ENCODE measurements around the gene C1orf21. TPM values are rescaled to one million over a fixed set of nuclear protein-coding genes. Genes with fewer than 3 reads are reported as not detected.

The C1orf21 gene
- total RNA-seq, 4 donors from 2014 or later, result 13.1 to 30.6 (median 22.1) TPM

GRCh38 chr1:184514447-184514846, 127.6 kb downstream of the C1orf21 start:
- Histone ChIP-seq H3K4me3 (replicated peaks in 1 of 3) (no peak overlapping the region), H3K36me3 (no peaks in the 10 kb centered on the region), H3K9me3 (no peaks in the 10 kb centered on the region), H3K4me1 (no peaks in the 10 kb centered on the region), H3K27ac (no peak overlapping the region), H3K27me3 (no peaks in the 10 kb centered on the region)
- 91 to 97% methylated on average over 2 of the region's 2 CpGs for WGBS, 2 donors
- no peak for TF ChIP-seq CTCF (IDR thresholded peaks at IDR 0.05)
- no peak for TF ChIP-seq POLR2A (IDR thresholded peaks at IDR 0.05)
- no peak for DNase-seq
- intact Hi-C loops (cut with DNase I), result no loop called here

- no peak for DNase-seq
- no peak overlapping the region for H3K4me3 ChIP-seq (replicated peaks in 1 of 3)
- H3K27me3 ChIP-seq, result no peaks in the 10 kb centered on the region
- no peak overlapping the region for H3K27ac ChIP-seq
- no peaks in the 10 kb centered on the region for H3K36me3 ChIP-seq
- no peaks in the 10 kb centered on the region for H3K9me3 ChIP-seq
- intact Hi-C loops (cut with DNase I), result no loop called here
- TF ChIP-seq CTCF (IDR thresholded peaks at IDR 0.05) (no peak), POLR2A (IDR thresholded peaks at IDR 0.05) (no peak)
- no peaks in the 10 kb centered on the region for H3K4me1 ChIP-seq
These were observed 130.3 kb downstream of the C1orf21 start for GRCh38 chr1:184517130-184517529.

- no peak for TF ChIP-seq CTCF (IDR thresholded peaks at IDR 0.05)
- no peak for TF ChIP-seq POLR2A (IDR thresholded peaks at IDR 0.05)
- intact Hi-C loops (cut with DNase I), result no loop called here
- H3K4me1 ChIP-seq, result no peaks in the 10 kb centered on the region
- H3K27me3 ChIP-seq, result no peaks in the 10 kb centered on the region
- H3K4me3 ChIP-seq (replicated peaks in 1 of 3), result no peak overlapping the region
- H3K36me3 ChIP-seq, result no peaks in the 10 kb centered on the region
- DNase-seq, result no peak
- no peak overlapping the region for H3K27ac ChIP-seq
- H3K9me3 ChIP-seq, result no peaks in the 10 kb centered on the region
- WGBS, 2 donors, result 82 to 83% methylated on average over 4 of the region's 4 CpGs
These were observed 132.0 kb downstream of the C1orf21 start for GRCh38 chr1:184518736-184519357.

GRCh38 chr1:184520336-184520735, 133.5 kb downstream of the C1orf21 start:
- TF ChIP-seq POLR2A (IDR thresholded peaks at IDR 0.05), result no peak
- no peak for TF ChIP-seq CTCF (IDR thresholded peaks at IDR 0.05)
- no peaks in the 10 kb centered on the region for H3K4me1 ChIP-seq
- intact Hi-C loops (cut with DNase I), result no loop called here
- H3K36me3 ChIP-seq, result no peaks in the 10 kb centered on the region
- DNase-seq, result no peak
- H3K27me3 ChIP-seq, result no peaks in the 10 kb centered on the region
- no peak overlapping the region for H3K4me3 ChIP-seq (replicated peaks in 1 of 3)
- no peak overlapping the region for H3K27ac ChIP-seq
- no peaks in the 10 kb centered on the region for H3K9me3 ChIP-seq
- WGBS, 2 donors, result 93 to 96% methylated on average over 2 of the region's 2 CpGs

- no peaks in the 10 kb centered on the region for H3K36me3 ChIP-seq
- no peaks in the 10 kb centered on the region for H3K4me1 ChIP-seq
- TF ChIP-seq POLR2A (IDR thresholded peaks at IDR 0.05) (no peak), CTCF (IDR thresholded peaks at IDR 0.05) (no peak)
- no peaks in the 10 kb centered on the region for H3K9me3 ChIP-seq
- no peak overlapping the region for H3K27ac ChIP-seq
- DNase-seq, result no peak
- intact Hi-C loops (cut with DNase I), result no loop called here
- no peaks in the 10 kb centered on the region for H3K27me3 ChIP-seq
- 98% methylated on average over 1 of the region's 1 CpG for WGBS, 2 donors
- no peak overlapping the region for H3K4me3 ChIP-seq (replicated peaks in 1 of 3)
These were observed 137.4 kb downstream of the C1orf21 start for GRCh38 chr1:184524248-184524647.

Measured in thyroid gland (tissue), 4 donors.